ENCODE results near the gene CHMP3. TPM values are rescaled to one million over a fixed set of nuclear protein-coding genes. Genes with fewer than 3 reads are reported as not detected.

CHMP3 gene
- polyA plus RNA-seq, 3 donors, result 45.4 to 115 (median 99.4) TPM

- no peaks in the 10 kb centered on the region for H3K79me2 ChIP-seq (ENCODE audit: insufficient read depth, low read length)
- WGBS (ENCODE audit: insufficient coverage), result no CpG with 5 or more reads among the region's 6 CpGs
- Mint-ChIP-seq H3K36me3 (peaks cover 81 to 87% of the 10 kb centered on the region in 2 donors), H3K9me3 (no peaks in the 10 kb centered on the region), H3K4me3 (no peak overlapping the region), H3K27ac (no peak overlapping the region), H3K27me3 (ENCODE audit: low read depth in 3 of 3) (peaks cover 0 to 4% (median 0%) of the 10 kb centered on the region in 3 donors), H3K4me1 (no peaks in the 10 kb centered on the region)
- H3K27ac ChIP-seq (ENCODE audit: low read depth in 1 of 2, low read length in 2 of 2), result no peak overlapping the region
- H3K27me3 ChIP-seq (ENCODE audit: control insufficient read depth in 2 of 2, insufficient read depth in 2 of 2, low read length in 2 of 2), result no peaks in the 10 kb centered on the region
- intact Hi-C loops (cut with micrococcal nuclease), result no loop called here
- no peak overlapping the region for H3K4me2 ChIP-seq (replicated peaks; ENCODE audit: extremely low read depth, low read length, poor library complexity, severe bottlenecking)
- peaks cover 90 to 98% of the 10 kb centered on the region in 2 donors for H3K36me3 ChIP-seq (replicated peaks in 1 of 2; ENCODE audit: control insufficient read depth in 1 of 2, insufficient read depth in 2 of 2, low read length in 2 of 2)
- no peak overlapping the region for H2AFZ ChIP-seq (ENCODE audit: insufficient read depth, low read depth, low read length, poor library complexity, severe bottlenecking)
- H3K9ac ChIP-seq (ENCODE audit: insufficient read depth, low read length, poor library complexity, severe bottlenecking), result no peak overlapping the region
- H4K20me1 ChIP-seq (ENCODE audit: insufficient read depth, low read length), result no peaks in the 10 kb centered on the region
- H3K4me1 ChIP-seq (ENCODE audit: control insufficient read depth in 1 of 2, insufficient read depth in 2 of 2, low read length in 2 of 2), result no peaks in the 10 kb centered on the region
- H3K9me3 ChIP-seq (replicated peaks in 1 of 2; ENCODE audit: control insufficient read depth in 1 of 2, insufficient read depth in 1 of 2, low read length in 2 of 2), result no peaks in the 10 kb centered on the region
- H3K4me3 ChIP-seq (replicated peaks in 1 of 3; ENCODE audit: low read depth in 2 of 3, low read length in 3 of 3), result no peak overlapping the region
- DNase-seq, result no peak
- TF ChIP-seq CTCF (IDR thresholded peaks at IDR 0.05), result no peak
Observed at GRCh38 chr2:86471637-86472036, 91.6 kb downstream of the CHMP3 start.

- Histone ChIP-seq H3K36me3 (replicated peaks in 1 of 2; ENCODE audit: control insufficient read depth in 1 of 2, insufficient read depth in 2 of 2, low read length in 2 of 2) (peaks cover 93 to 99% of the 10 kb centered on the region in 2 donors), H3K27me3 (ENCODE audit: control insufficient read depth in 2 of 2, insufficient read depth in 2 of 2, low read length in 2 of 2) (no peaks in the 10 kb centered on the region), H3K9me3 (replicated peaks in 1 of 2; ENCODE audit: control insufficient read depth in 1 of 2, insufficient read depth in 1 of 2, low read length in 2 of 2) (no peaks in the 10 kb centered on the region), H3K27ac (ENCODE audit: low read depth in 1 of 2, low read length in 2 of 2) (no peak overlapping the region), H4K20me1 (ENCODE audit: insufficient read depth, low read length) (no peaks in the 10 kb centered on the region), H2AFZ (ENCODE audit: insufficient read depth, low read depth, low read length, poor library complexity, severe bottlenecking) (no peak overlapping the region), H3K79me2 (ENCODE audit: insufficient read depth, low read length) (no peaks in the 10 kb centered on the region), H3K4me3 (replicated peaks in 1 of 3; ENCODE audit: low read depth in 2 of 3, low read length in 3 of 3) (no peak overlapping the region), H3K9ac (ENCODE audit: insufficient read depth, low read length, poor library complexity, severe bottlenecking) (no peak overlapping the region), H3K4me2 (replicated peaks; ENCODE audit: extremely low read depth, low read length, poor library complexity, severe bottlenecking) (no peak overlapping the region), H3K4me1 (ENCODE audit: control insufficient read depth in 1 of 2, insufficient read depth in 2 of 2, low read length in 2 of 2) (no peaks in the 10 kb centered on the region)
- Mint-ChIP-seq H3K27me3 (ENCODE audit: low read depth in 3 of 3) (peaks cover 0 to 4% (median 0%) of the 10 kb centered on the region in 3 donors), H3K4me3 (no peak overlapping the region), H3K4me1 (no peaks in the 10 kb centered on the region), H3K9me3 (no peaks in the 10 kb centered on the region), H3K27ac (no peak overlapping the region), H3K36me3 (peaks cover 80 to 89% of the 10 kb centered on the region in 2 donors)
- DNase-seq, result no peak
- TF ChIP-seq CTCF (IDR thresholded peaks at IDR 0.05), result no peak
- intact Hi-C loops (cut with micrococcal nuclease), result no loop called here
- no CpG with 5 or more reads among the region's 1 CpG for WGBS (ENCODE audit: insufficient coverage)
Observed at GRCh38 chr2:86470890-86471289, 92.4 kb downstream of the CHMP3 start.

Data from CD14-positive monocyte (primary cell).